Hepatocyte (in vitro differentiated cells): ENCODE results near the gene HOXC9. TPM values are rescaled to one million over a fixed set of nuclear protein-coding genes. Genes with fewer than 3 reads are reported as not detected.

Experiments
- DNase-seq: peaks from one replicate; pipeline ENCODE4 v3.0.0-alpha.2; 2016; ENCODE audit warnings: low spot score
- H2AFZ ChIP-seq: fragments of 200-600 bp; sonication (generic); 2 replicates; pipeline ENCODE4 v1.6.0; 2016; ENCODE audit warnings: antibody characterized with exemption, mild to moderate bottlenecking
- H3K27ac ChIP-seq: fragments of 200-600 bp; sonication (generic); 2 replicates; pipeline ENCODE4 v1.5.1; 2016; ENCODE audit warnings: mild to moderate bottlenecking
- H3K27me3 ChIP-seq: fragments of 200-600 bp; sonication (generic); 2 replicates; pipeline ENCODE4 v1.6.1; 2016
- H3K36me3 ChIP-seq: fragments of 200-600 bp; sonication (generic); replicated peaks from 2 replicates; pipeline ENCODE4 v1.5.1; 2016; ENCODE audit warnings: low read depth; ENCODE audit not compliant: insufficient read depth
- H3K4me1 ChIP-seq: fragments of 200-600 bp; sonication (generic); 2 replicates; pipeline ENCODE4 v1.5.1; 2016; ENCODE audit warnings: mild to moderate bottlenecking, moderate library complexity; ENCODE audit not compliant: insufficient read depth
- H3K4me2 ChIP-seq: fragments of 200-600 bp; sonication (generic); 2 replicates; pipeline ENCODE4 v1.6.0; 2016
- H3K4me3 ChIP-seq: fragments of 200-600 bp; sonication (generic); 2 replicates; pipeline ENCODE4 v1.5.1; 2016; ENCODE audit warnings: mild to moderate bottlenecking
- H3K79me2 ChIP-seq: fragments of 200-600 bp; sonication (generic); 2 replicates; pipeline ENCODE4 v1.6.0; 2017; ENCODE audit warnings: mild to moderate bottlenecking
- H3K9me2 ChIP-seq: fragments of 200-600 bp; sonication (generic); replicated peaks from 2 replicates; pipeline ENCODE4 v1.6.0; 2017; ENCODE audit warnings: mild to moderate bottlenecking; ENCODE audit not compliant: insufficient read depth
- H3K9me3 ChIP-seq: fragments of 200-600 bp; sonication (generic); 2 replicates; pipeline ENCODE4 v1.5.1; 2016; ENCODE audit warnings: low read depth, mild to moderate bottlenecking
- H4K20me1 ChIP-seq: fragments of 200-600 bp; sonication (generic); 2 replicates; pipeline ENCODE4 v1.6.0; 2016; ENCODE audit warnings: mild to moderate bottlenecking; ENCODE audit not compliant: insufficient read depth, poor library complexity, severe bottlenecking
- EZH2 ChIP-seq: fragments of 200-600 bp; sonication (generic); IDR thresholded peaks from 2 replicates; pipeline ENCODE4 v1.6.1; 2016; ENCODE audit warnings: antibody characterized with exemption, mild to moderate bottlenecking, borderline replicate concordance
- EZH2phosphoT487 ChIP-seq: fragments of 200-600 bp; sonication (generic); IDR thresholded peaks from one replicate; pipeline ENCODE4 v1.6.1; 2018; ENCODE audit warnings: antibody characterized with exemption, mild to moderate bottlenecking, low read depth, moderate library complexity; ENCODE audit not compliant: unreplicated experiment, severe bottlenecking
- WGBS: methylation state at CpG from one replicate; pipeline ENCODE4 v1.1.6; 2016; ENCODE audit warnings: low lambda C conversion rate; ENCODE audit errors: missing lambda C conversion rate; 5-methylcytosine and 5-hydroxymethylcytosine counted together
- polyA plus RNA-seq: library from polyadenylated mRNA; unstranded; fragments of >200 nt; fragmentation: Nextera tagmentation; extraction: Ambion mirVana; gene quantifications from 2 replicates; pipeline ENCODE4 v1.2.1, GENCODE V29; 2016
- total RNA-seq: library from RNA; depleted of rRNA; stranded (reverse); fragments of >200 nt; gene quantifications from 2 replicates; pipeline ENCODE4 v1.2.3, GENCODE V29; 2014
- TF ChIP-seq, protein P1 (sequence below): fragments of 200-600 bp; sonication (generic); IDR thresholded peaks from 2 replicates; pipeline ENCODE4 v1.5.1; 2016; ENCODE audit warnings: antibody characterized with exemption, mild to moderate bottlenecking; ENCODE audit not compliant: poor library complexity

Gene HOXC9
- total and polyA plus RNA-seq, 2 experiments from 2014 or later: 0.10 to 4.1 TPM

DNA sequence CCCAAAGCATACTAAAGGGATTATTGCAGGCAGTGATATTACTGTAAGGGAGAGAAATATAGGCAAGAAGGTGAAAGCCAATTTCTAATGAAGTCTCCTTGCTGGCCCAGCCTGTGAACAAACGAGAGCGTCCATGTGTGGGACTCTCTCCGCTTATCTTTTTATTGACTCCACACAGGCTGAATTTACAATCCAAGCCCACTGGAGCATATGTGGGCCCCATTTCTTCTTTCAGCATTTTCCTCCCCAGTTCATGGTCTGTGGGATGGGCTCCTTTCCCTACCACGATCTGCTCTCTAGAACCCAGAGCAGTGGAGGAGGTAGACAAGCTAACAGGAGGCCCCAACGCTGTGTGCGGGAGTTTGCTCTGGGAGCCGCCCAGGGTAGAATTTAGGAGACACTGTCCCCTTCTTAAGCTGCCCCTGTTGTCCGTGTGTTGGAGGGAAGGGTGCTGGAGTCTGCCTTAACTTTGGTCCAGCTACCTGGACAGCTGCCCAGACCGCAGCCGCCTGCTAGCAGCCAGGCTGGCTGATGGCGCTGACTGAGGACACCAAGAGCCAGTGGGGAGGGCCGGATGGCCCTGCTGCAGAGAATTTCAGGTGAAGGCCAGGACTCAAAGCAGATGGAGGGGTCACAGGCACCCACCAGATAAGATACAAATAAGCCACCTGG lies 30.2 kb upstream of the HOXC9 start:
- H3K27ac ChIP-seq: no peak overlapping the region
- no peaks in the 10 kb centered on the region for H3K79me2 ChIP-seq
- no peaks in the 10 kb centered on the region for H3K36me3 ChIP-seq
- no peaks in the 10 kb centered on the region for H3K9me2 ChIP-seq
- no peak overlapping the region for H3K4me3 ChIP-seq
- no peaks in the 10 kb centered on the region for H3K9me3 ChIP-seq
- no peaks in the 10 kb centered on the region for H4K20me1 ChIP-seq
- peaks cover 12% of the 10 kb centered on the region for H3K4me1 ChIP-seq
- H2AFZ ChIP-seq: no peak overlapping the region
- 47% methylated on average over 12 of the region's 12 CpGs for WGBS
- no peak for DNase-seq
- no peak overlapping the region for H3K4me2 ChIP-seq
- TF ChIP-seq EZH2phosphoT487 (no peak), EZH2 (peak; percentile 15)
- TF ChIP-seq, protein P1, sequence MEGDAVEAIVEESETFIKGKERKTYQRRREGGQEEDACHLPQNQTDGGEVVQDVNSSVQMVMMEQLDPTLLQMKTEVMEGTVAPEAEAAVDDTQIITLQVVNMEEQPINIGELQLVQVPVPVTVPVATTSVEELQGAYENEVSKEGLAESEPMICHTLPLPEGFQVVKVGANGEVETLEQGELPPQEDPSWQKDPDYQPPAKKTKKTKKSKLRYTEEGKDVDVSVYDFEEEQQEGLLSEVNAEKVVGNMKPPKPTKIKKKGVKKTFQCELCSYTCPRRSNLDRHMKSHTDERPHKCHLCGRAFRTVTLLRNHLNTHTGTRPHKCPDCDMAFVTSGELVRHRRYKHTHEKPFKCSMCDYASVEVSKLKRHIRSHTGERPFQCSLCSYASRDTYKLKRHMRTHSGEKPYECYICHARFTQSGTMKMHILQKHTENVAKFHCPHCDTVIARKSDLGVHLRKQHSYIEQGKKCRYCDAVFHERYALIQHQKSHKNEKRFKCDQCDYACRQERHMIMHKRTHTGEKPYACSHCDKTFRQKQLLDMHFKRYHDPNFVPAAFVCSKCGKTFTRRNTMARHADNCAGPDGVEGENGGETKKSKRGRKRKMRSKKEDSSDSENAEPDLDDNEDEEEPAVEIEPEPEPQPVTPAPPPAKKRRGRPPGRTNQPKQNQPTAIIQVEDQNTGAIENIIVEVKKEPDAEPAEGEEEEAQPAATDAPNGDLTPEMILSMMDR: no peak
- peaks cover 100% of the 10 kb centered on the region for H3K27me3 ChIP-seq

DNA sequence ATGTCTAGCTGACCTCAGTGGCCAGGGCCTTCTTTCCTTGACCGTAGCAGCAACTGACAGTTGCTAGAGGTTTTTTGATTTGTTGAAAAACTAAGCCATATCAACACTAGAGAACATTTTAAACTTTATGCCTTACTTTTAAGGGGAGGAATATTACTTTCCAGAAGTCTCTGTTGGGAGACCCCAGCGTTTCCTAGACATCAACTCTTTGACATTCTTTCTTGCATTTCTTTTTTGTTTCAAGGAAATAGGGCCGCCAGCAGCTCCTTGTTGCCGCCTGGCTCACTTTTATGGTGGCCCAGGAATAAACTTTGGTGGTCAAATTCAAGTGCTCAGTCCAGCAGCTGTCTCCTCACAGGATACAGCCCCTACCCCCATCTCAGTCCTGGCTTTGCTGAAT lies 29.5 kb upstream of the HOXC9 start:
- Histone ChIP-seq H3K36me3 (no peaks in the 10 kb centered on the region), H3K4me2 (no peak overlapping the region), H4K20me1 (no peaks in the 10 kb centered on the region), H3K27ac (no peak overlapping the region), H3K79me2 (no peaks in the 10 kb centered on the region), H3K4me1 (peaks cover 14% of the 10 kb centered on the region), H3K4me3 (no peak overlapping the region), H3K9me3 (no peaks in the 10 kb centered on the region), H3K9me2 (no peaks in the 10 kb centered on the region), H3K27me3 (peaks cover 98% of the 10 kb centered on the region), H2AFZ (no peak overlapping the region)
- TF ChIP-seq EZH2phosphoT487: no peak
- peak; percentile 15 for TF ChIP-seq EZH2
- TF ChIP-seq, protein P1: no peak
- no peak for DNase-seq
- 40% methylated on average over 4 of the region's 4 CpGs for WGBS

DNA sequence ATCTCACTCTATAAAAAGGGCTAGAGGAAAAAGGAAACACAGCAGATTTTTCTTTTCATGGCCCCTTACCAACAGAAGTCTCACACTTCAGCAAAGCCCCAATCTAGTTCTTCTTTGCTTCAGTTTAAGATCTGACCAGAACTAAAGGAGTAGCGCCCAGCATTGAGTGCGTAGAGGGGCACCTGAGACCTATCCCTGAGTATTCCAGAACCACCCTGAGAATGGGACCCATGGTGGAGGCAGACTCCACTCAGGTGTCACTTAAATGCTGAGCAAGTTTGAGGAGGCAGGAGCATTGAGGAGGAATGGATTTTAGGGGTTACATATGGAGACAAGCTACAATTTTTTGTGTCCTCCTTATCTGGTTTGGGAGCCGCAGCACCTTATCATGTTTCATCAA lies 28.8 kb upstream of the HOXC9 start:
- Histone ChIP-seq H3K9me2 (no peaks in the 10 kb centered on the region), H3K4me2 (no peak overlapping the region), H2AFZ (no peak overlapping the region), H3K79me2 (no peaks in the 10 kb centered on the region), H3K4me3 (no peak overlapping the region), H3K36me3 (no peaks in the 10 kb centered on the region), H3K9me3 (no peaks in the 10 kb centered on the region), H3K4me1 (peaks cover 14% of the 10 kb centered on the region), H3K27me3 (peaks cover 98% of the 10 kb centered on the region), H3K27ac (no peak overlapping the region), H4K20me1 (no peaks in the 10 kb centered on the region)
- 77% methylated on average over 3 of the region's 3 CpGs for WGBS
- peak; percentile 7 for TF ChIP-seq EZH2
- TF ChIP-seq, protein P1: no peak
- TF ChIP-seq EZH2phosphoT487: peak; percentile 30
- no peak for DNase-seq
